Measurements from ENCODE around the gene KDM4C.

Gene KDM4C

GRCh38 chr9:6845128-6845826 lies 87.5 kb downstream of the KDM4C start:
- no peak for FAIRE-seq
- DNase-seq (ENCODE audit: insufficient read length, low spot score), result no peak
- no peak for TF ChIP-seq POLR2A (IDR thresholded peaks at IDR 0.05; ENCODE audit: low read depth, low read length)

DNA sequence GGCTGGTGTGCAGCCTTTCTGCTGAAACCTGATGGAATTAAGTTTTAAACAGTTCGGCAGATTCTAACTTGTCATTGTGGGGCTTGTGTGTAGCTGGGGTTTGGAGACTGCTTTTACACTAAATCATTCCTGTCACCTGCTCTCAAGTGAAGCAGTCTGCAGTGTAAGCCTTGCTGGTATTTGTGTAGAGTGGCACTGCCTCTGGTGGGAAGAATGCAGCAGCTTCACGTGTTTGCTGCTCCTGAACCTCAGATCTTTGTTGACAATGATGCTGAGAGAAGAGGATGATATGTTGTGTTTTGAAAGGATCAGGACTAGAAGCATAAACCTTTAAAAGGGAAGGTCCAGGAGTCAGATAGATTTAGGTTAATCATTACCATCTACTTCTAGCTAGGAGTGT lies 88.1 kb downstream of the KDM4C start:
- no peak for TF ChIP-seq POLR2A (IDR thresholded peaks at IDR 0.05; ENCODE audit: low read depth, low read length)
- FAIRE-seq (no peak), DNase-seq (ENCODE audit: insufficient read length, low spot score) (no peak)

GRCh38 chr9:6852243-6852963 lies 94.6 kb downstream of the KDM4C start:
- peak; percentile 55 for DNase-seq (ENCODE audit: insufficient read length, low spot score)
- TF ChIP-seq POLR2A (IDR thresholded peaks at IDR 0.05; ENCODE audit: low read depth, low read length), result no peak
- peak; percentile 98 for FAIRE-seq

- DNase-seq (ENCODE audit: insufficient read length, low spot score) (no peak), FAIRE-seq (peak; percentile 52)
- no peak for TF ChIP-seq POLR2A (IDR thresholded peaks at IDR 0.05; ENCODE audit: low read depth, low read length)
Measured at GRCh38 chr9:6855860-6856259, 98.1 kb downstream of the KDM4C start.

DNA sequence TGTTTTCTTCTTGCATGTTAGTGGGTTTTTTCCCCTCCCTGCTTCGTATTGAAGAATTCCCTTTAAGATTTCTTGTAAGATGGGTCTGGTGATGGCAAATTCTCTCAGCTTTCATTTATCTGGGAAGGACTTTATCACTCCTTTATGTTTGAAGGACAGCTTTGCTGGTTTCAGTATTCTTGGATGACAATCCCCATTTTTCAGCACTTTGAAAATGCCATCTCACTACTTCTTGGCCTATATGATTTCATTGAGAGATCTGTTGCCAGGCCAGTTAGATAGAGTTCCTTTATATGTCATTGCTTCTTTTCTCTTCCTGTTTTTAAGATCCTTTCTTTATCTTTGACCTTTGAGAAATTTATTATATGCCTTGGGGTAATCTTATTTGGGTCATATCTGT lies 106.3 kb downstream of the KDM4C start:
- no peak for TF ChIP-seq POLR2A (IDR thresholded peaks at IDR 0.05; ENCODE audit: low read depth, low read length)
- DNase-seq (ENCODE audit: insufficient read length, low spot score) (no peak), FAIRE-seq (no peak)

- no peak for FAIRE-seq
- no peak for TF ChIP-seq POLR2A (IDR thresholded peaks at IDR 0.05; ENCODE audit: low read depth, low read length)
- no peak for DNase-seq (ENCODE audit: insufficient read length, low spot score)
Measured at GRCh38 chr9:6869081-6869948, 111.5 kb downstream of the KDM4C start.

- no peak for FAIRE-seq
- DNase-seq (ENCODE audit: insufficient read length, low spot score), result no peak
- TF ChIP-seq POLR2A (IDR thresholded peaks at IDR 0.05; ENCODE audit: low read depth, low read length), result no peak
Measured at GRCh38 chr9:6870149-6870548, 112.4 kb downstream of the KDM4C start.

- no peak for TF ChIP-seq POLR2A (IDR thresholded peaks at IDR 0.05; ENCODE audit: low read depth, low read length)
- no peak for DNase-seq (ENCODE audit: insufficient read length, low spot score)
- FAIRE-seq, result no peak
Measured at GRCh38 chr9:6870650-6871477, 113.1 kb downstream of the KDM4C start.

GRCh38 chr9:6873857-6874256 lies 116.1 kb downstream of the KDM4C start:
- FAIRE-seq (no peak), DNase-seq (ENCODE audit: insufficient read length, low spot score) (no peak)
- TF ChIP-seq POLR2A (IDR thresholded peaks at IDR 0.05; ENCODE audit: low read depth, low read length), result no peak

DNA sequence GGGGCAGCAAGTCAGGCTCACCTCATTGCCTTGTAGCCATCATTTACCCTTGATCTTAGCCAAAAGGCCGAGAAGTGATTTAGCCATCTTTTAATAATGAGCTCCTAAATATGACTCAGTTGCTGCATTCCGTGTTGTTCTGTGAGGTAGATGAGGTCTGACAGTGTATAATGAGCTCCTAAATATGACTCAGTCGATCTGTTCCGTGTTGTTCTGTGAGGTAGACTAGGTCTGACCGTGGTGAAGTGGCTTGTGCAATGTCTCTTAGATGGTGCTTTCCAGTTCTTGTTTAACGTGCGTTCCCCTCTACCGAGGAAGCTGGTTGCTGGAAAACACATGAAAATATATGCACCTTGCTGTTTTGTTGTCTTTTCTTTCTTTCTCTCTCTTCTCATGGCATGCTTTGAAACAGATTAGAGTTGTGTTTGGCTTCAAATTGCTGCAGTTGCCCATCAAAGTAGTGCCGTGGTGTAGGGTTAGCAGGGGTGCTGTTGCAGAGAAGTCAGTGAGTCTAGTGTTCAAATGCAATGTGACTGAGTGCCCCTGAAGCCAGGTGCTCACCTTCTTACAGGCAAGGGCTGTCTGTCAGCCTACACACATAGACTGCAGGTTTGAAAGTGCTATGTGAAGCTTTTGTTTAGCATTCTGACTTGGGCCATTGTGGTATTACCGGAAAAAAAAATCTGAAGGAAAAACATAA lies 118.6 kb downstream of the KDM4C start:
- no peak for TF ChIP-seq POLR2A (IDR thresholded peaks at IDR 0.05; ENCODE audit: low read depth, low read length)
- FAIRE-seq (peak; percentile 48), DNase-seq (ENCODE audit: insufficient read length, low spot score) (no peak)

DNA sequence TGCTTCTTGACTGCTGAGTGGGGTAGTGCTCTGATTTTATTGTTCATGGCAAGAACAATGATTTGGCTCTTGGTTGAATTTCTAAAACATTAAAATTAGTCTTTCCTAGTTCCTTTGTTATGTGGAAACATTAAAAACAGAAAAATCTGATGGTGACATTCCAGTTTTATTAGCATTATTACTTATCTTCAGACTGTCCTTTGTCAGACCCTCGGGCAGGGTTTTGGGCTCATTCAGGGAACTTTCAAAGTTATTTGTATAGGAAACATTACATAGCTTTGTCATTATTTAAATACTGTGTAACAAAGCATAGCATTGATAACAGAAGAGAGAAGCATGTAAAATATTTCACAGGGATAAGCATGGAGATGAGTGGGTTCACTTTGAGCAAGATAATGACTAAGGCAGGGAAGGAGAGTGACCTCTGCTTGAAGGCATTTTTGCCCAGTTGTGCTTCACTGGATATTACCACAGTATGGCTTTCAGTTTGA lies 119.9 kb downstream of the KDM4C start:
- peak; percentile 74 for FAIRE-seq
- no peak for TF ChIP-seq POLR2A (IDR thresholded peaks at IDR 0.05; ENCODE audit: low read depth, low read length)
- DNase-seq (ENCODE audit: insufficient read length, low spot score), result peak; percentile 8

DNA sequence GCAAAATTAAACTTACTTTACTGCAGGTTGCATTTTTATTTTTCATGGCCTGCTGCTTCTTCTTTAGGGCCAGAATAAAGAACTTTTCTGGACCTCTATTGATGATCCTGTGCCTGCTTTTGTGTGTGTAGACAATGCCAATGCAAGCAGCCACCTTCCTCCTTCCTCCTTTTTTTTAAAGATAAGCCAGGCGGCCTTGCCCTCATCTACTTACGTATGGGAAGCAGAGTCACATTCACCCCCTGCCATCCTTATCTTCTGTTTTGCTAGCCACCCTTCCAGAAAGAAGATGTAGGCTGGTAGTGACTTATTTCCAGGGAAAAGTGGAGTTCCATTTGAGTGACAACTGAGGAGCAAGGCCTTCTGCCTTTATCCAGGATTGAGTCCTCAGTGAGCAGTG lies 122.9 kb downstream of the KDM4C start:
- DNase-seq (ENCODE audit: insufficient read length, low spot score), result no peak
- FAIRE-seq, result no peak
- TF ChIP-seq POLR2A (IDR thresholded peaks at IDR 0.05; ENCODE audit: low read depth, low read length), result no peak

DNA sequence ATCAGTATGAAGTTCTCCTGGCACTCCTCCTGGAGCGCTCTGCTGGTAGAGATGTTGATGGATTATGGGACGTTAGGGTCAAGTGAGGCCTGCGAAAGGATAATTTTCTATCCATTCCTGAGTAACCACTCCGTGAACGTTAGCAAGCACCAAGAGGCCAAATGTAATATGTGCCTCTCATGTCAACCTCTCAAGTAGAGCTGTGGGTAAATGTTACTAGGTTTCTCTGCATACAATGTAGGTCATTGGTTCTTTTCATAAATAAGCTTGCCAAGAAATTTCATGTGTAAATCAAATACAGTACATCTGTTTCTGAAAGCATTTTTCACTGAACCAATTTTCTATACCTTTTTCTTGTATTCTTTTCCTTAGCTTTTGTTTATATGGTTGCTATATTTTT lies 126.3 kb downstream of the KDM4C start:
- DNase-seq (ENCODE audit: insufficient read length, low spot score) (no peak), FAIRE-seq (no peak)
- no peak for TF ChIP-seq POLR2A (IDR thresholded peaks at IDR 0.05; ENCODE audit: low read depth, low read length)
